Ectodermal cell (in vitro differentiated cells): ENCODE results near the gene ACER2.
"Not testable (repeated sequence)": the region's sequence is repeated elsewhere in the genome, so short reads cannot be mapped to it uniquely, and the experiment has no call there.

Experiments used
- H3K27ac ChIP-seq: 2 replicates; pipeline ENCODE4 v1.7.0; 2013; ENCODE audit warnings: mild to moderate bottlenecking, low read depth, low read length; ENCODE audit not compliant: insufficient read depth, poor library complexity, severe bottlenecking
- H3K27me3 ChIP-seq: 2 replicates; pipeline ENCODE4 v1.7.0; 2013; ENCODE audit warnings: mild to moderate bottlenecking, low read length; ENCODE audit not compliant: insufficient read depth, control insufficient read depth, poor library complexity, severe bottlenecking
- H3K36me3 ChIP-seq: one replicate; pipeline ENCODE4 v1.7.0; 2013; ENCODE audit warnings: low read length; ENCODE audit not compliant: control insufficient read depth, insufficient read depth
- H3K4me1 ChIP-seq: one replicate; pipeline ENCODE4 v1.7.0; 2013; ENCODE audit warnings: low read length; ENCODE audit not compliant: control insufficient read depth, insufficient read depth
- H3K4me3 ChIP-seq: 2 replicates; pipeline ENCODE4 v1.7.0; 2013; ENCODE audit warnings: low read depth, low read length, control low read depth; ENCODE audit not compliant: insufficient read depth
- H3K9me3 ChIP-seq: 2 replicates; pipeline ENCODE4 v1.7.0; 2013; ENCODE audit warnings: mild to moderate bottlenecking, low read length, moderate library complexity; ENCODE audit not compliant: control insufficient read depth
- WGBS, 2 experiments: methylation state at CpG; one replicate each; pipeline ENCODE4 v1.1.7; 2013; ENCODE audit warnings: missing lambda C conversion rate in 2 of 2; 5-methylcytosine and 5-hydroxymethylcytosine counted together

Gene ACER2

DNA sequence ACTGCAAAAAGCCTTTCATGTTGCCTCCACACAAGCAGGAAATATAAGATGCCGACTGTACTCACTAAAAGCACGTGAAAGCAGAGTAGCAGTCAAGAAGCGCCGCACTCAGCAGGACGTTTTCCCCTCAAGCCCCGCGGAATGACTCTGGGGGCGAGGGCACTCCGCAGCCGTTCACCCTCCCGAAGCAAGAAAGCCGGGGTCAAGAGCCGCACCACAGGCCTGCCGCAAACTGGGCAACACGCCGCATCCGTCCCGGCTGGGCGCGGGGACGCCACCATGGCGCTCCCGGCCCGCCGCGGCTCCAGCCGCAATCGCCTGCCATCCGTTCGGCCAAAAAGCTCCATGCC, 29.1 kb upstream of the ACER2 start:
- Histone ChIP-seq H3K36me3 (peaks cover 30% of the 10 kb centered on the region), H3K4me3 (peak overlapping the region; percentile 99), H3K9me3 (no peaks in the 10 kb centered on the region), H3K27ac (peak overlapping the region; percentile 96), H3K4me1 (peaks cover 7% of the 10 kb centered on the region), H3K27me3 (no peaks in the 10 kb centered on the region)
- WGBS, 2 experiments, result 0% methylated on average over 30 of the region's 30 CpGs

DNA sequence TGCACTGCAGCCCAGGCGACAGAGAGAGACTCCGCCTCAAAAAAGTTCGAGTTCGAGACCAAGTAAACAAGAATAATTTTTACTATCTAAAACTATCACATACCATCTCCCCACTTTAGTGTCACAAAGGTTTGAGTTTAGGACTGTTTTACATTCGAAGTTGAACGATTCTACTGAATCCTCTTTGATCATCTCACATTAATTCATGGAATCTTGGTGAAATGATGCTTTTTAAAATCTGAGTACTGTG, 28.1 kb upstream of the ACER2 start:
- peak overlapping the region; percentile 99 for H3K4me3 ChIP-seq
- WGBS, 2 experiments, result 28 to 44% methylated on average over 4 to 6 of the region's 6 CpGs
- peak overlapping the region; percentile 96 for H3K27ac ChIP-seq
- H3K4me1 ChIP-seq, result peaks cover 7% of the 10 kb centered on the region
- no peaks in the 10 kb centered on the region for H3K9me3 ChIP-seq
- H3K36me3 ChIP-seq, result peaks cover 23% of the 10 kb centered on the region
- H3K27me3 ChIP-seq, result no peaks in the 10 kb centered on the region

DNA sequence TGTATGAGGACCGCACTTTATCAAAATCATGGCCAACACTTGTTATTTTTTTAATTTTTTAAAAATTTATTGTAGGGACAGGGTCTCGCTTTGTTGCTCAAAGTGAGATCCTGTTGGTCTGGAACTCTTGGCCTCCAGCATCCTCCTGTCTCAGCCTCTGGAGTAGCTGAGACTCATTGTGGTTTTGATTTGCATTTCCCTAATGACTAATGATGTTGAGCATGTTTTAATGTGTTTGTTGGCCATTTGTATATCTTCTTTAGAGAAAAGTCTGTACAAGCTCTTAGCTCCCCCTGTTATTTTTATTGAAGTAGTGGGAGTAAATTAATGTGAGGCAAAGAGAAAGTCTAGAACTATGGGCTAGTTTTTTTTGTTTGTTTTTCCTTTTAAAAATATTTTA, 27.2 kb upstream of the ACER2 start:
- no peak overlapping the region for H3K4me3 ChIP-seq
- peaks cover 14% of the 10 kb centered on the region for H3K36me3 ChIP-seq
- no peak overlapping the region for H3K27ac ChIP-seq
- 97 to 100% methylated on average over 1 to 2 of the region's 2 CpGs for WGBS, 2 experiments
- no peaks in the 10 kb centered on the region for H3K9me3 ChIP-seq
- peaks cover 7% of the 10 kb centered on the region for H3K4me1 ChIP-seq
- H3K27me3 ChIP-seq, result no peaks in the 10 kb centered on the region

DNA sequence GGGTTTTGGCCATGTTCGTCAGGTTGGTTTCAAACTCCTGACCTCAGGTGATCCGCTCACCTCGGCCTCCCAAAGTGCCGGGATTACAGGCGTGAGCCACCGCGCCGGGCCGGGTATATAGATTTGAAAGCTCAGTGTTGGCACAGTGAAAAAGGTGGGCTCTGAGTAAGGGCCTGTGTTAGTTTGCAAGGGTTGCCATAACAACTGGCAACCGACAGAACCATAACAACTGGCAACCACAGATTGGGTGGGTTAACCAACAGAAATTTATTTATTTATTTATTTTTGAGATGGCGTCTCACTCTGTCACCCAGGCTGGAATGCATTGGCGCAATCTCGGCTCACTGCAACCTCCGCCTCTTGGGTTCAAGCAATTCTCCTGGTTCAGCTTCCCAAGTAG, 23.6 kb upstream of the ACER2 start:
- H3K9me3 ChIP-seq, H3K27ac ChIP-seq, H3K4me3 ChIP-seq, H3K27me3 ChIP-seq, H3K4me1 ChIP-seq, H3K36me3 ChIP-seq: not testable (repeated sequence)
- 94% methylated on average over 14 of the region's 14 CpGs for WGBS, 2 experiments

DNA sequence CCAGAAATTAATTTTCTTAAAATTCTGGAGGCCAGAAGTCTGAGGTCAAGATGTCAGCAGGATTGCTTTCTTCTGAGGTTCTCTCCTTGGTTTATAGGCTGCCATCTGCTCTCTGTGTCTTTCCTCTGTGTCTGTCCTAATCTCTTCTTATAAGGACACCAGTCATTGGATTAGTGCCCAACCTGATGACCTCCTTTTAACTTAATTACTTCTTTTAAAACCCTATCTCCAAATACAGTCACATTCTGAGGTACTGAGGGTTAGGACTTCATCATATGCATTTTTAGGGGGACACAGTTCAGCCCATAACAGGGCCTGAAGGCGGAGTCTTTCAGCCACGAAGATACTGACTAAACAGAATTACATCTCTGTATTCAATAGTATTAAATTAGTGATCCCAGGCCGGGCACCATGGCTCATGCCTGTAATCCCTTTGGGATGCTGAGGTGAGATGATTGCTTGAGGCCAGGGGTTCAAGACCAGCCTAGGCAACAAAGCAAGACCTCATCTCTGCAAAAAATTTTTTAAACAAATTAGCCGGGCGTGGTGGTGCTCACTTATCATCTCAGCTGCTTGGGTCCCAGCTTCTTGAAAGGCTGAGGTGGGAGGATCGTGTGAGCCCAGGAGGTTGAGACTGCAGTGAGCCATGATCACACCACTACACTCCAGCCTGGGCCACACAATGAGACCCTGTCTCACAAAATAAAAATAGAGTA, 22.9 kb upstream of the ACER2 start:
- Histone ChIP-seq H3K27ac (no peak overlapping the region), H3K36me3 (no peaks in the 10 kb centered on the region), H3K9me3 (no peaks in the 10 kb centered on the region), H3K4me3 (no peak overlapping the region), H3K4me1 (no peaks in the 10 kb centered on the region), H3K27me3 (no peaks in the 10 kb centered on the region)
- WGBS, 2 experiments, result 87 to 95% methylated on average over 5 to 6 of the region's 6 CpGs

DNA sequence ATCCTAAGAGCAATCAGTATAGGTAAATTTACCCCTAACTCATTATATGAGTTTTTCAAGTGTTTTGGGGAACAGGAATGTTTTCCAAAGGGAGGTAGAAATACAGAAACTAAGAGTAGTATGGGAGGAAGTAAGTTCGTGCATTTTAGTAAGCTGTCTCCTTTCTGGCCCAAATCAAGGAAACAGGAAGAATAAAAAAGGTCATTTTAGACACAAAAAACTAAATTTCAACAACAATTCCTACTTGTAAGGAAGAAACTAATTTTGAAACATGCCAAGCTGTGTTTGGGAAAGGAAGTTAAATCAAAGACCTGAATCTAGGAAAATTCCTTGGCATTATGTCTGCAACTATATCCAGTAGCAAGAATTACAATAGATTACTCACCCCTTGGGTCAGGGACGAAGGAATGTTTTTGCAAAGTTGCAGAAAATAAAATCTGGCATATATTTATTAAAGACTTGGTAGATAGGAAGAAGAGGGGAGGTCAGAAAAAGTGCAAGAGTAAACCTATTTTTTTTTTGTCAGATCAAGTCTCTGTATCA, 22.2 kb upstream of the ACER2 start:
- H3K9me3 ChIP-seq, result no peaks in the 10 kb centered on the region
- WGBS, 2 experiments, result 83 to 89% methylated on average over 2 of the region's 2 CpGs

DNA sequence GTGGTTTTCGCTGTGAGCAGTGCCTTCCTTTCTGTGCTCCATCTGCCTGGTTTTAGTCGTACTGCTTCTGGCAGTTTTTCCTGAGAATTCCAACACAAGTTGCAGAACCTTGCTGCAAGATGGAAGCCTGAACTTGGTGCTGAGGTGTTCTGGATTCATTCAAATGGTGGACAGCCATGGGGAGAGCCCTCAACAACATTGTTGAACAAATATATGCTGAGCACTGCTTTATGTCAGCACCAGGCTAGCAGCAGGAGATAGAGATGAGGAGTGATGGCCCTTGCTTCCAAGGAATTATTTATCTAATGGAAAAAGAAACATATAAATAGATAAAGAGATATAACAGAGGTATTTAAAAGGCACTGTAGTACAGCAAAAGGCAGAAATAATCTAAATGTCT, 21.5 kb upstream of the ACER2 start:
- H3K27me3 ChIP-seq, result no peaks in the 10 kb centered on the region
- H3K36me3 ChIP-seq, result no peaks in the 10 kb centered on the region
- no peaks in the 10 kb centered on the region for H3K4me1 ChIP-seq
- WGBS, 2 experiments, result 91 to 92% methylated on average over 2 of the region's 2 CpGs
- H3K27ac ChIP-seq, result no peak overlapping the region
- no peaks in the 10 kb centered on the region for H3K9me3 ChIP-seq
- no peak overlapping the region for H3K4me3 ChIP-seq

More for the DNA sequence above, 22.2 kb upstream of the ACER2 start:
- no peaks in the 10 kb centered on the region for H3K4me1 ChIP-seq
- H3K27me3 ChIP-seq, result no peaks in the 10 kb centered on the region
- H3K4me3 ChIP-seq, result no peak overlapping the region
- no peaks in the 10 kb centered on the region for H3K36me3 ChIP-seq
- no peak overlapping the region for H3K27ac ChIP-seq

DNA sequence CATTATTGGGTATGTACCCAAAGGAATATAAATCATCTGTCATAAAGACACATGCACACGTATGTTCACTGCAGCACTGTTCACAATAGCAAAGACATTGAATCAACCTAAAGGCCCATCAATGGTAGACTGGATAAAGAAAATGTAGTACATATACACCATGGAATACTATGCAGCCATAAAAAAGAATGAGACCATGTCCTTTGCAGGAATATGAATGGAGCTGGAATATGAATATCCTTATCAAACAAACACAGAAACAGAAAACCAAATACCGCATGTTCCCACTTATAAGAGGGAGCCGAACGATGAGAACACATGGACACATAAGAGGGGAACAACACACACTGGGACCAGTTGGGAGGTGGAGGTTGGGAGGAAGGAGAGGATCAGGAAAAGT, 19.3 kb upstream of the ACER2 start:
- H3K4me3 ChIP-seq, H3K4me1 ChIP-seq, H3K27me3 ChIP-seq, H3K9me3 ChIP-seq, H3K27ac ChIP-seq, H3K36me3 ChIP-seq: not testable (repeated sequence)
- WGBS, 2 experiments, result 85 to 92% methylated on average over 4 of the region's 4 CpGs

DNA sequence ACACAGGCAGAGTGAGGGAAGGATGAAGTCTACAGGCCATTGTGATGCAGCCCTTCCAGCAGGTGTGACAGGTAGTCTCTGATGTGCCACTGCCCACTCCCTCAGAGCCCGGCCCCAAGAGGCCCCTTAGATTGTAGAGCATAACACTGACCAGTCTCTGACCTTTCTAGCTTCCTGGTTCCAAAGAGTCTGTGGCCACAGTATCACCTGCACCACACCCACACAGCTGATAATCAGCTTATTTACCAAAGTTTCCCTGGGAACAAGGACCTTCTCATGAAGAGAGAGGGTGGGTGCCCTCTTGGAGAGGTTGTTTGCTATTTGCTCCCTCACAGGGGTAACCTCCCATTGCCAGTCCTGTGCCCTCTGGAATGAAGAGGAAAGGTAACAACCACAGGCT, 11.0 kb upstream of the ACER2 start:
- Histone ChIP-seq H3K9me3 (no peaks in the 10 kb centered on the region), H3K4me3 (no peak overlapping the region), H3K4me1 (no peaks in the 10 kb centered on the region), H3K27ac (no peak overlapping the region), H3K36me3 (no peaks in the 10 kb centered on the region), H3K27me3 (no peaks in the 10 kb centered on the region)
- WGBS, 2 experiments, result 84 to 88% methylated on average over 1 of the region's 1 CpG

DNA sequence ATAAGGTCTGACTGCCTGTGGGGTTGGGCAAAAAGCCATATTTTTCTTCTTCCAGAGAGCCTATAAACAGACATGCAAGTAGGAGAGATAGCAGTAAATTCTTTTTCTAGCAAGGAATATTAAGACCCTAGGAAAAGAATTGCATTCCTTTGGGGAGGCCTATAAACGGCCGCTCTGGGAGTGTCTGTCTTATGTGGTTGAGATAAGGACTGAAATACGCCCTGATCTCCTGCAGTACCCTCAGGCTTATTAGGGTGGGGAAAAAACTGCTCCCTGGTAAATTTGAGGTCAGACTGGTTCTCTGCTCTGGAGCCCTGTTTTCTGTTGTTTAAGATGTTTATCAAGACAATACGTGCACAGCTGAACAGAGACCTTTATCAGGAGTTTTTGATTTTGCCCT, 5.6 kb upstream of the ACER2 start:
- not testable (repeated sequence) for H3K4me3 ChIP-seq, H3K9me3 ChIP-seq, H3K27ac ChIP-seq, H3K36me3 ChIP-seq, H3K4me1 ChIP-seq, H3K27me3 ChIP-seq
- 94 to 95% methylated on average over 4 of the region's 4 CpGs for WGBS, 2 experiments
